ENCODE results near the gene HSPA4L. TPM values are rescaled to one million over a fixed set of nuclear protein-coding genes. Genes with fewer than 3 reads are reported as not detected.
A peak's percentile ranks its signal among the peaks of the same experiment; 100 is the strongest.

Gene HSPA4L
- 4.0 and 4.7 TPM in 2 replicates for total RNA-seq

GRCh38 chr4:127782275-127783025 is at the start of gene HSPA4L:
Gene HSPA4L, plus strand, starts transcription at chr4:127782322. Its CDS starts 229 bp downstream, at chr4:127782551.
- peak within 1 kb of the TSS; percentile 88 for H3K4me3 ChIP-seq (ENCODE audit: insufficient read depth, low read length)
- H2AFZ ChIP-seq (ENCODE audit: low read length) = peak within 1 kb of the TSS; percentile 98
- peak within 1 kb of the TSS; percentile 68 for H3K27ac ChIP-seq (ENCODE audit: low read depth, low read length)
- H3K4me1 ChIP-seq (ENCODE audit: insufficient read depth, low read length) = peaks cover 9% of the 10 kb centered on the region
- H3K27me3 ChIP-seq (ENCODE audit: insufficient read depth, low read length) = peaks cover 21% of the 10 kb centered on the region
- H3K4me2 ChIP-seq (ENCODE audit: insufficient read depth, low read length) = peak within 1 kb of the TSS; percentile 100
- TF ChIP-seq, protein P1, sequence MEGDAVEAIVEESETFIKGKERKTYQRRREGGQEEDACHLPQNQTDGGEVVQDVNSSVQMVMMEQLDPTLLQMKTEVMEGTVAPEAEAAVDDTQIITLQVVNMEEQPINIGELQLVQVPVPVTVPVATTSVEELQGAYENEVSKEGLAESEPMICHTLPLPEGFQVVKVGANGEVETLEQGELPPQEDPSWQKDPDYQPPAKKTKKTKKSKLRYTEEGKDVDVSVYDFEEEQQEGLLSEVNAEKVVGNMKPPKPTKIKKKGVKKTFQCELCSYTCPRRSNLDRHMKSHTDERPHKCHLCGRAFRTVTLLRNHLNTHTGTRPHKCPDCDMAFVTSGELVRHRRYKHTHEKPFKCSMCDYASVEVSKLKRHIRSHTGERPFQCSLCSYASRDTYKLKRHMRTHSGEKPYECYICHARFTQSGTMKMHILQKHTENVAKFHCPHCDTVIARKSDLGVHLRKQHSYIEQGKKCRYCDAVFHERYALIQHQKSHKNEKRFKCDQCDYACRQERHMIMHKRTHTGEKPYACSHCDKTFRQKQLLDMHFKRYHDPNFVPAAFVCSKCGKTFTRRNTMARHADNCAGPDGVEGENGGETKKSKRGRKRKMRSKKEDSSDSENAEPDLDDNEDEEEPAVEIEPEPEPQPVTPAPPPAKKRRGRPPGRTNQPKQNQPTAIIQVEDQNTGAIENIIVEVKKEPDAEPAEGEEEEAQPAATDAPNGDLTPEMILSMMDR (IDR thresholded peaks at IDR 0.05; ENCODE audit: extremely low read depth, low read depth, low read length) = no peak
- no peaks in the 10 kb centered on the region for H3K36me3 ChIP-seq (ENCODE audit: insufficient read depth, low read length)
- H3K9me3 ChIP-seq (ENCODE audit: low read depth, low read length) = no peaks in the 10 kb centered on the region
- no peaks in the 10 kb centered on the region for H4K20me1 ChIP-seq (ENCODE audit: insufficient read depth, low read length)
- peak; percentile 32 for DNase-seq (ENCODE audit: insufficient read length, low spot score, missing footprints)
- H3K79me2 ChIP-seq (ENCODE audit: insufficient read depth, low read length) = no peaks in the 10 kb centered on the region

DNA sequence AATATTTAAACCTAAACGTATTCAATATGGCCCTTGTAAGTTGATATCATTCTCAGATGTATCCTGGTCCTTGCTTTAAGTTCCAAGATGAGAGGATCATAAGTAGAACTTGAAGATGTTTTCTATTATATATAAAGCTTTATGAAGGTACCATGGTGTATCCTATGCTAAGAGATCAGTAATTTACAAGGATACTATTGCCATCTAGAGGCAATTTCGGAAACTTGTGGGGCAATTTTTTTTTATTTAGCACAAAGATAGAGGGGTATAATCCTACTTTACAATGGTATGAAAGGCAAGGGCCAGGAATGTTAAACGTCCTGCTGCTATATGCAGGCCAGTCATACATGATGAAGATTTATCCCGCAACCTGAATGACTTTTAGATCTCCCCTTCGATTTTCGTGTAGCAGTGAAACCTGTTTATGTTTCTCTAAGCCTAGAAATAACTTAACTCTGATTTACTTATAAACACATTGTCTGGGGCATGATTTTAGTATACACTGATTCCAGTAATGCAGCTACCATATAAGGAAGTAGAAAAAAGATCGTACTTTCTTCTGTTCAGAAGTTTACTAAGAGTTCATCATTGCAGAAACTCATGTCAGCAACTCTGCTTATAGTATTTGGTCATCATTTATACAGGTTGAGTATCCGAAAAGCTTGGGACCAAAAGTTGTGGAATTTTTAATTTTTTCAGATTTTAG is 49.3 kb upstream of the HSPA4L start:
- no peaks in the 10 kb centered on the region for H3K4me1 ChIP-seq (ENCODE audit: insufficient read depth, low read length)
- H3K4me2 ChIP-seq (ENCODE audit: insufficient read depth, low read length) = no peak overlapping the region
- H2AFZ ChIP-seq (ENCODE audit: low read length) = no peak overlapping the region
- H3K36me3 ChIP-seq (ENCODE audit: insufficient read depth, low read length) = no peaks in the 10 kb centered on the region
- H3K27me3 ChIP-seq (ENCODE audit: insufficient read depth, low read length) = no peaks in the 10 kb centered on the region
- TF ChIP-seq, protein P1 (IDR thresholded peaks at IDR 0.05; ENCODE audit: extremely low read depth, low read depth, low read length) = peak; percentile 63
- DNase-seq (ENCODE audit: insufficient read length, low spot score, missing footprints) = peak; percentile 88
- H3K27ac ChIP-seq (ENCODE audit: low read depth, low read length) = no peak overlapping the region
- H3K9me3 ChIP-seq (ENCODE audit: low read depth, low read length) = no peaks in the 10 kb centered on the region
- no peaks in the 10 kb centered on the region for H4K20me1 ChIP-seq (ENCODE audit: insufficient read depth, low read length)
- H3K4me3 ChIP-seq (ENCODE audit: insufficient read depth, low read length) = no peak overlapping the region
- H3K79me2 ChIP-seq (ENCODE audit: insufficient read depth, low read length) = no peaks in the 10 kb centered on the region

- Histone ChIP-seq H2AFZ (ENCODE audit: low read length) (no peak overlapping the region), H4K20me1 (ENCODE audit: insufficient read depth, low read length) (no peaks in the 10 kb centered on the region), H3K4me2 (ENCODE audit: insufficient read depth, low read length) (no peak overlapping the region), H3K36me3 (ENCODE audit: insufficient read depth, low read length) (no peaks in the 10 kb centered on the region), H3K27me3 (ENCODE audit: insufficient read depth, low read length) (no peaks in the 10 kb centered on the region), H3K9me3 (ENCODE audit: low read depth, low read length) (no peaks in the 10 kb centered on the region), H3K4me1 (ENCODE audit: insufficient read depth, low read length) (no peaks in the 10 kb centered on the region), H3K27ac (ENCODE audit: low read depth, low read length) (no peak overlapping the region), H3K4me3 (ENCODE audit: insufficient read depth, low read length) (no peak overlapping the region), H3K79me2 (ENCODE audit: insufficient read depth, low read length) (no peaks in the 10 kb centered on the region)
- TF ChIP-seq, protein P1 (IDR thresholded peaks at IDR 0.05; ENCODE audit: extremely low read depth, low read depth, low read length) = no peak
- DNase-seq (ENCODE audit: insufficient read length, low spot score, missing footprints) = no peak
Measured at GRCh38 chr4:127734976-127735375, 47.1 kb upstream of the HSPA4L start.

- Histone ChIP-seq H3K36me3 (ENCODE audit: insufficient read depth, low read length) (no peaks in the 10 kb centered on the region), H3K27me3 (ENCODE audit: insufficient read depth, low read length) (no peaks in the 10 kb centered on the region), H3K4me1 (ENCODE audit: insufficient read depth, low read length) (no peaks in the 10 kb centered on the region), H3K4me2 (ENCODE audit: insufficient read depth, low read length) (no peak overlapping the region), H3K9me3 (ENCODE audit: low read depth, low read length) (no peaks in the 10 kb centered on the region), H3K79me2 (ENCODE audit: insufficient read depth, low read length) (no peaks in the 10 kb centered on the region), H2AFZ (ENCODE audit: low read length) (no peak overlapping the region), H3K4me3 (ENCODE audit: insufficient read depth, low read length) (no peak overlapping the region), H4K20me1 (ENCODE audit: insufficient read depth, low read length) (no peaks in the 10 kb centered on the region), H3K27ac (ENCODE audit: low read depth, low read length) (no peak overlapping the region)
- no peak for DNase-seq (ENCODE audit: insufficient read length, low spot score, missing footprints)
- TF ChIP-seq, protein P1 (IDR thresholded peaks at IDR 0.05; ENCODE audit: extremely low read depth, low read depth, low read length) = no peak
Measured at GRCh38 chr4:127737295-127737694, 44.8 kb upstream of the HSPA4L start.
